ENCODE data around the gene SLC38A5.

GRCh38 chrX:48497871-48498270, 27.8 kb upstream of the SLC38A5 start:
- no peak for TF ChIP-seq CTCF (conservative IDR thresholded peaks at IDR 0.05; ENCODE audit: low read length)
- no peak for TF ChIP-seq EZH2phosphoT487 (IDR thresholded peaks at IDR 0.05; ENCODE audit: borderline replicate concordance)
